ENCODE data around the gene LAMC3. TPM values are rescaled to one million over a fixed set of nuclear protein-coding genes. Genes with fewer than 3 reads are reported as not detected.

Gene LAMC3
- total RNA-seq, 1 experiment from 2014 or later, result not detected

- no peaks in the 10 kb centered on the region for H4K20me1 ChIP-seq (ENCODE audit: insufficient read depth, low read depth, low read length)
- no peak overlapping the region for H3K4me2 ChIP-seq (ENCODE audit: low read depth, low read length, poor library complexity, severe bottlenecking)
- H3K9me2 ChIP-seq (replicated peaks; ENCODE audit: insufficient read depth, low read length), result no peaks in the 10 kb centered on the region
- no peak overlapping the region for H2AFZ ChIP-seq (ENCODE audit: low read length)
- no peaks in the 10 kb centered on the region for H3K36me3 ChIP-seq (ENCODE audit: insufficient read depth, low read length)
- no peak overlapping the region for H3K4me3 ChIP-seq (ENCODE audit: low read length)
- no peaks in the 10 kb centered on the region for H3K4me1 ChIP-seq (ENCODE audit: low read length)
- no peaks in the 10 kb centered on the region for H3K27me3 ChIP-seq (ENCODE audit: low read length)
- no peak overlapping the region for H3K27ac ChIP-seq (ENCODE audit: low read length)
- no peak for DNase-seq
- no peaks in the 10 kb centered on the region for H3K79me2 ChIP-seq (ENCODE audit: low read length)
- H3K9me3 ChIP-seq (ENCODE audit: low read length), result no peaks in the 10 kb centered on the region
- H3K9ac ChIP-seq (ENCODE audit: low read length), result no peak overlapping the region
These were observed 26.2 kb upstream of the LAMC3 start for GRCh38 chr9:130982636-130983358.

GRCh38 chr9:130983359-130983670 lies 25.7 kb upstream of the LAMC3 start:
- no peak overlapping the region for H3K27ac ChIP-seq (ENCODE audit: low read length)

GRCh38 chr9:130983970-130984369 lies 25.0 kb upstream of the LAMC3 start:
- Histone ChIP-seq H3K4me3 (ENCODE audit: low read length) (no peak overlapping the region), H3K27me3 (ENCODE audit: low read length) (no peaks in the 10 kb centered on the region), H3K4me2 (ENCODE audit: low read depth, low read length, poor library complexity, severe bottlenecking) (no peak overlapping the region), H2AFZ (ENCODE audit: low read length) (no peak overlapping the region), H3K9me3 (ENCODE audit: low read length) (no peaks in the 10 kb centered on the region), H3K9me2 (replicated peaks; ENCODE audit: insufficient read depth, low read length) (no peaks in the 10 kb centered on the region), H3K79me2 (ENCODE audit: low read length) (no peaks in the 10 kb centered on the region), H3K9ac (ENCODE audit: low read length) (no peak overlapping the region), H3K36me3 (ENCODE audit: insufficient read depth, low read length) (no peaks in the 10 kb centered on the region), H3K4me1 (ENCODE audit: low read length) (no peaks in the 10 kb centered on the region), H3K27ac (ENCODE audit: low read length) (no peak overlapping the region), H4K20me1 (ENCODE audit: insufficient read depth, low read depth, low read length) (peaks cover 3% of the 10 kb centered on the region; the same call in 1 of the 2 replicates)
- no peak for DNase-seq

More at GRCh38 chr9:130983359-130983670, 25.7 kb upstream of the LAMC3 start:
- Histone ChIP-seq H3K4me1 (ENCODE audit: low read length) (no peaks in the 10 kb centered on the region), H3K79me2 (ENCODE audit: low read length) (no peaks in the 10 kb centered on the region), H3K9ac (ENCODE audit: low read length) (no peak overlapping the region), H3K27me3 (ENCODE audit: low read length) (no peaks in the 10 kb centered on the region), H4K20me1 (ENCODE audit: insufficient read depth, low read depth, low read length) (peaks cover 1% of the 10 kb centered on the region; the same call in 1 of the 2 replicates), H3K9me2 (replicated peaks; ENCODE audit: insufficient read depth, low read length) (no peaks in the 10 kb centered on the region), H3K4me2 (ENCODE audit: low read depth, low read length, poor library complexity, severe bottlenecking) (no peak overlapping the region), H3K4me3 (ENCODE audit: low read length) (no peak overlapping the region), H2AFZ (ENCODE audit: low read length) (no peak overlapping the region), H3K9me3 (ENCODE audit: low read length) (no peaks in the 10 kb centered on the region), H3K36me3 (ENCODE audit: insufficient read depth, low read length) (no peaks in the 10 kb centered on the region)
- DNase-seq, result no peak

- H3K9me2 ChIP-seq (replicated peaks; ENCODE audit: insufficient read depth, low read length), result no peaks in the 10 kb centered on the region
- H3K9me3 ChIP-seq (ENCODE audit: low read length), result no peaks in the 10 kb centered on the region
- no peaks in the 10 kb centered on the region for H3K27me3 ChIP-seq (ENCODE audit: low read length)
- no peaks in the 10 kb centered on the region for H3K4me1 ChIP-seq (ENCODE audit: low read length)
- no peak overlapping the region for H2AFZ ChIP-seq (ENCODE audit: low read length)
- H3K27ac ChIP-seq (ENCODE audit: low read length), result no peak overlapping the region
- DNase-seq, result no peak
- H3K4me2 ChIP-seq (ENCODE audit: low read depth, low read length, poor library complexity, severe bottlenecking), result no peak overlapping the region
- peaks cover 3% of the 10 kb centered on the region; the same call in 1 of the 2 replicates for H4K20me1 ChIP-seq (ENCODE audit: insufficient read depth, low read depth, low read length)
- H3K9ac ChIP-seq (ENCODE audit: low read length), result no peak overlapping the region
- no peak overlapping the region for H3K4me3 ChIP-seq (ENCODE audit: low read length)
- no peaks in the 10 kb centered on the region for H3K36me3 ChIP-seq (ENCODE audit: insufficient read depth, low read length)
- H3K79me2 ChIP-seq (ENCODE audit: low read length), result no peaks in the 10 kb centered on the region
These were observed 24.5 kb upstream of the LAMC3 start for GRCh38 chr9:130984521-130984920.

GRCh38 chr9:130985029-130985428 lies 23.9 kb upstream of the LAMC3 start:
- H3K9me3 ChIP-seq (ENCODE audit: low read length), result no peaks in the 10 kb centered on the region
- H3K27me3 ChIP-seq (ENCODE audit: low read length), result no peaks in the 10 kb centered on the region
- no peaks in the 10 kb centered on the region for H3K4me1 ChIP-seq (ENCODE audit: low read length)
- H3K4me2 ChIP-seq (ENCODE audit: low read depth, low read length, poor library complexity, severe bottlenecking), result no peak overlapping the region
- no peaks in the 10 kb centered on the region for H3K9me2 ChIP-seq (replicated peaks; ENCODE audit: insufficient read depth, low read length)
- H3K9ac ChIP-seq (ENCODE audit: low read length), result no peak overlapping the region
- peaks cover 3% of the 10 kb centered on the region; the same call in 1 of the 2 replicates for H4K20me1 ChIP-seq (ENCODE audit: insufficient read depth, low read depth, low read length)
- H3K36me3 ChIP-seq (ENCODE audit: insufficient read depth, low read length), result no peaks in the 10 kb centered on the region
- H3K79me2 ChIP-seq (ENCODE audit: low read length), result no peaks in the 10 kb centered on the region
- no peak overlapping the region for H2AFZ ChIP-seq (ENCODE audit: low read length)
- H3K4me3 ChIP-seq (ENCODE audit: low read length), result no peak overlapping the region
- no peak overlapping the region for H3K27ac ChIP-seq (ENCODE audit: low read length)
- no peak for DNase-seq

GRCh38 chr9:130985606-130986162 lies 23.3 kb upstream of the LAMC3 start:
- Histone ChIP-seq H3K9ac (ENCODE audit: low read length) (no peak overlapping the region), H3K27ac (ENCODE audit: low read length) (no peak overlapping the region), H3K4me3 (ENCODE audit: low read length) (no peak overlapping the region), H3K36me3 (ENCODE audit: insufficient read depth, low read length) (no peaks in the 10 kb centered on the region), H3K4me2 (ENCODE audit: low read depth, low read length, poor library complexity, severe bottlenecking) (no peak overlapping the region), H3K27me3 (ENCODE audit: low read length) (no peaks in the 10 kb centered on the region), H3K9me2 (replicated peaks; ENCODE audit: insufficient read depth, low read length) (no peaks in the 10 kb centered on the region), H3K79me2 (ENCODE audit: low read length) (no peaks in the 10 kb centered on the region), H3K9me3 (ENCODE audit: low read length) (no peaks in the 10 kb centered on the region), H3K4me1 (ENCODE audit: low read length) (no peaks in the 10 kb centered on the region), H4K20me1 (ENCODE audit: insufficient read depth, low read depth, low read length) (peaks cover 3% of the 10 kb centered on the region; the same call in 1 of the 2 replicates), H2AFZ (ENCODE audit: low read length) (no peak overlapping the region)
- DNase-seq, result no peak

GRCh38 chr9:130986356-130986965 lies 22.5 kb upstream of the LAMC3 start:
- no peaks in the 10 kb centered on the region for H3K9me2 ChIP-seq (replicated peaks; ENCODE audit: insufficient read depth, low read length)
- H3K4me1 ChIP-seq (ENCODE audit: low read length), result no peaks in the 10 kb centered on the region
- H3K27ac ChIP-seq (ENCODE audit: low read length), result no peak overlapping the region
- H3K9ac ChIP-seq (ENCODE audit: low read length), result no peak overlapping the region
- no peak overlapping the region for H2AFZ ChIP-seq (ENCODE audit: low read length)
- H3K79me2 ChIP-seq (ENCODE audit: low read length), result no peaks in the 10 kb centered on the region
- no peaks in the 10 kb centered on the region for H3K9me3 ChIP-seq (ENCODE audit: low read length)
- H3K4me2 ChIP-seq (ENCODE audit: low read depth, low read length, poor library complexity, severe bottlenecking), result no peak overlapping the region
- no peaks in the 10 kb centered on the region for H3K27me3 ChIP-seq (ENCODE audit: low read length)
- DNase-seq, result no peak
- H3K4me3 ChIP-seq (ENCODE audit: low read length), result no peak overlapping the region
- H4K20me1 ChIP-seq (ENCODE audit: insufficient read depth, low read depth, low read length), result peaks cover 3% of the 10 kb centered on the region; the same call in 1 of the 2 replicates
- H3K36me3 ChIP-seq (ENCODE audit: insufficient read depth, low read length), result no peaks in the 10 kb centered on the region

GRCh38 chr9:130987054-130987453 lies 21.9 kb upstream of the LAMC3 start:
- Histone ChIP-seq H3K27ac (ENCODE audit: low read length) (no peak overlapping the region), H3K36me3 (ENCODE audit: insufficient read depth, low read length) (no peaks in the 10 kb centered on the region), H3K79me2 (ENCODE audit: low read length) (no peaks in the 10 kb centered on the region), H3K9me3 (ENCODE audit: low read length) (no peaks in the 10 kb centered on the region), H3K9me2 (replicated peaks; ENCODE audit: insufficient read depth, low read length) (no peaks in the 10 kb centered on the region), H3K4me1 (ENCODE audit: low read length) (no peaks in the 10 kb centered on the region), H3K4me3 (ENCODE audit: low read length) (no peak overlapping the region), H3K9ac (ENCODE audit: low read length) (no peak overlapping the region), H3K27me3 (ENCODE audit: low read length) (no peaks in the 10 kb centered on the region), H4K20me1 (ENCODE audit: insufficient read depth, low read depth, low read length) (peaks cover 3% of the 10 kb centered on the region; the same call in 1 of the 2 replicates), H2AFZ (ENCODE audit: low read length) (no peak overlapping the region), H3K4me2 (ENCODE audit: low read depth, low read length, poor library complexity, severe bottlenecking) (no peak overlapping the region)
- DNase-seq, result no peak

Measured in Karpas-422 (cell line).